ENCODE data around the gene PARVA.
A peak's percentile ranks its signal among the peaks of the same experiment; 100 is the strongest.

The PARVA gene

DNA sequence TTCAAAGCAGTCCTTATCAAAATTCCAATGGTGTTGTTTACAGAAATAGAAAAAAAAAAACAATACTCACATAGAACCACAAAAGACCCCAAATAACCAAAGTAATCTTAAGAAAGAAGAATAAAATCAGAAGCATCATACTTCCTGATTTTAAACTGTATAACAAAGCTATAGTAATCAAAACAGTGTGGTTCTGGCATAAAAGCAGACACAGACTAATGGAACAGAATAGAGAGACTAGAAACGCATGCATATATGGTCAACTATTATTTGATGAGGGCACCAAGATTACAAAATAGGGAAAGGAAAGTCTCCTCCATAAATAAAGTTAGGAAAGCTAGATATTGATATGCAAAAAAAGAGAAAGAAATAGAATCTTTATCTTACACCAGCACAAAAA is 176.8 kb downstream of the PARVA start:
- no peaks in the 10 kb centered on the region for H3K27me3 ChIP-seq (ENCODE audit: low read depth)
- H3K4me1 ChIP-seq = no peaks in the 10 kb centered on the region; the same call in 1 of the 2 replicates
- H3K9me3 ChIP-seq = 0 out of 2 replicates have a peak, but pooled peaks cover 2% of the 10 kb centered on the region
- in situ Hi-C loops (cut with MboI; ENCODE audit: low sequenced_read_pairs) = no loop called here
- no peak overlapping the region for H3K4me3 ChIP-seq
- no peak for DNase-seq (ENCODE audit: low spot score in 2 of 2)
- H3K36me3 ChIP-seq (replicated peaks) = no peaks in the 10 kb centered on the region

DNA sequence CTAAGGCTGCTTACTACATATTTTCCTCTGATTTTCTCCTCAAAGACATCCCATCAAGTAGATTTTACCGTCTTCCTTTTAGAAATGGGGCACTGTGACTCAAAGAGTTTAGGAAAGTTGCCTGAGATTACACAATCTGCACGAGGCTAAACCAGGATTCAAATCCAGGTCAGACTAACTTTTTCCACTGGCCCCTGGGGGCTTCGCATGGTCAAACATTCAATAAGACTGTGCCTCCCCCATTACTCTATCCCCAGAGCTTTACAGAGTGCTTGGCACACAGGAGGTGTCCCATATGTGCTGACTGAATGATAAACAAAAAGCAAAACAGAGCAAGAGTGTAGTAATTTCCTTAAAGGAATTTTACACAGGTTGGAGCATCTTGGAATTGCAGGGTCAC is 178.8 kb downstream of the PARVA start:
- H3K9me3 ChIP-seq = 0 out of 2 replicates have a peak, but pooled peaks cover 2% of the 10 kb centered on the region
- no peaks in the 10 kb centered on the region for H3K36me3 ChIP-seq (replicated peaks)
- no peaks in the 10 kb centered on the region; the same call in 1 of the 2 replicates for H3K4me1 ChIP-seq
- no peak overlapping the region for H3K4me3 ChIP-seq
- H3K27me3 ChIP-seq (ENCODE audit: low read depth) = no peaks in the 10 kb centered on the region
- no peak for DNase-seq (ENCODE audit: low spot score in 2 of 2)
- in situ Hi-C loops (cut with MboI; ENCODE audit: low sequenced_read_pairs) = no loop called here

DNA sequence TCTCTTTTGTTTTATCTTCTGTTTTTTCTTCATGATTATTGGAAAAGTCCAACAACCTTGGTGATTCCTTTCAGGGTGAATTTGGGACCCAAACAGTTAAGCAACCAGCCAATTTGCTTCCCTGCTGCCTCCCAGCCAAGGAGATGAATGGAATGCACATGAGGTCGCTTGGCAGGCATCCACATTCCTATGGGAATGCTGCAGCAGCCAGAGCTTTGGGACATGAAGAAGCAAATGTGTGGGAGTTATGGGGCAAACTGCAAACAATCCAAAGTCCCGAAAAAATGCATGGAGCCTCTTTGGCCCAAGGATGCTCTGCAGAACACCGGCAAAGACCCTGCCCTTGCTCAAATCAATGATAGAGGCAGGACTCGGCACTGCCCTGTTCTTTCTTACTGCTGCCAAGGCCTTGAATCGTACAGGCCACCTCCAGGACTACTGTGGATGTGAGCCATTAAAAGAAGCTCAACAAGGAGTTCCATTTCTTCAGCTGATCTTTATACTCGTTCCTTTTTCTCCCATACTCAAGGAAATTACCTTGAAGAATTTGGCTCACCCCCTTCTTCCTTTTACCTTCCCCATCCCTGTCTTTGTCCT is 179.5 kb downstream of the PARVA start:
- Histone ChIP-seq H3K9me3 (0 out of 2 replicates have a peak, but pooled peaks cover 2% of the 10 kb centered on the region), H3K36me3 (replicated peaks) (no peaks in the 10 kb centered on the region), H3K4me3 (no peak overlapping the region), H3K27me3 (ENCODE audit: low read depth) (no peaks in the 10 kb centered on the region), H3K4me1 (no peaks in the 10 kb centered on the region; the same call in 1 of the 2 replicates)
- in situ Hi-C loops (cut with MboI; ENCODE audit: low sequenced_read_pairs) = no loop called here
- peak; percentile 26 to 56 for DNase-seq (ENCODE audit: low spot score in 2 of 2)

DNA sequence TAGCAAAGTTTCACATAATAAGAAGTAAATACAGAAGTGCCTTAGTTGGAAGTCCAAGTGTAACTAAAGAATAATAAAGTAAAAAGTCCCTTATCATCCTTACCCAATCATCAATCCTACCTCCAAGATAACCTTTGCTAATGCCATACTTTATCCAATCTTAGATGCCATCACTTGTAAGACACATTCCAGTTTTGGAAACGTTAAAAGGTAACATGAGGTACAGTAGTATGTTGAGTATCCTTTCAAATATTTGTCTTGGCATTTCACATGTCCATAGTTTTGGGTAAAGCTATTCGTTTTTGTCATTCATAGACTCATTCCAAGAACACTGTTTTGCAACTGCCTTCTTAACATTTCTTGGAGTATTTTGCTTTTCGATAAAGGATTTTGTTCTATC is 181.6 kb downstream of the PARVA start:
- Histone ChIP-seq H3K9me3 (0 out of 2 replicates have a peak, but pooled peaks cover 2% of the 10 kb centered on the region), H3K36me3 (replicated peaks) (no peaks in the 10 kb centered on the region), H3K4me3 (no peak overlapping the region), H3K4me1 (no peaks in the 10 kb centered on the region; the same call in 1 of the 2 replicates), H3K27me3 (ENCODE audit: low read depth) (peaks cover 2% of the 10 kb centered on the region; the same call in 1 of the 2 replicates)
- in situ Hi-C loops (cut with MboI; ENCODE audit: low sequenced_read_pairs) = no loop called here
- no peak for DNase-seq (ENCODE audit: low spot score in 2 of 2)

DNA sequence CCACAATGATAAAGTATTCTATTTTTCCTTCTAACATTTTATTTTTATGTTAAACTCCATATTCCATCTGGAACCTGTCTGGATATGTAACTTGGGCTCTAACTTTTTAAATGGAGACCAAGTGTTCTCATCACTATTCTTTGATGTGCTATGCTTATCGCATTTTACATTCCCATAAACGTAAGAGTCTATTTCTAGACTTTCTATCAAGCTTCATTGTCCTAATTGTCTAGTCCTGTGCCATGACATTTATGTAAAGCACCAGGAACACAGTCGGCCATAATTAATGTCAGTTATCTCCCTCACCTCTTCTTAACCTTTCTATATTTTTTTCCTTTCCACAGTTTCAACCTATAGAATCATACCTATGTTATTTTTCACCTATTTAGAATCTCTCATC is 183.0 kb downstream of the PARVA start:
- no peaks in the 10 kb centered on the region for H3K36me3 ChIP-seq (replicated peaks)
- in situ Hi-C loops (cut with MboI; ENCODE audit: low sequenced_read_pairs) = no loop called here
- H3K4me3 ChIP-seq = no peak overlapping the region
- no peak for DNase-seq (ENCODE audit: low spot score in 2 of 2)
- peaks cover 2% of the 10 kb centered on the region; the same call in 1 of the 2 replicates for H3K27me3 ChIP-seq (ENCODE audit: low read depth)
- H3K4me1 ChIP-seq = no peaks in the 10 kb centered on the region
- no peaks in the 10 kb centered on the region for H3K9me3 ChIP-seq

DNA sequence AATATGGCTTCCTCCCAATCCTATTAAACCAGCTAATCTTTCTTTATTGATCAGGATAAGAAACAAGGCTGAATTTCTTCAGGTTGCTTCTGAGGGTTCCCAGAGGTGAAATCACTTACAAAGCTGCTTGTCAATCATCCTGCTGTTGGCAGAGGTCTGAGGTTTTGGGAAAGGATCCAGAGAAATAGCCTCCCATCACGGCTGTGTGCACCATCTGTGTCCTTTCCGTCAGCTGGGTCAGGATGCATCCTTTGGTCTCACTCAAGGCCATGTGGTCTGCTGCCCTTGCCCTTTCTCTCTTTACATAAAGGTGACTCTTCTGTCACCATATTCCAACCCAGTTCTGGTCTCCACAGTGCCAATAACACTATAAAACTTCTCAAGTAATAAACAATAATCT is 183.5 kb downstream of the PARVA start:
- in situ Hi-C loops (cut with MboI; ENCODE audit: low sequenced_read_pairs) = no loop called here
- Histone ChIP-seq H3K4me1 (no peaks in the 10 kb centered on the region), H3K9me3 (no peaks in the 10 kb centered on the region), H3K27me3 (ENCODE audit: low read depth) (peaks cover 2% of the 10 kb centered on the region; the same call in 1 of the 2 replicates), H3K36me3 (replicated peaks) (no peaks in the 10 kb centered on the region), H3K4me3 (no peak overlapping the region)
- DNase-seq (ENCODE audit: low spot score in 2 of 2) = no peak

DNA sequence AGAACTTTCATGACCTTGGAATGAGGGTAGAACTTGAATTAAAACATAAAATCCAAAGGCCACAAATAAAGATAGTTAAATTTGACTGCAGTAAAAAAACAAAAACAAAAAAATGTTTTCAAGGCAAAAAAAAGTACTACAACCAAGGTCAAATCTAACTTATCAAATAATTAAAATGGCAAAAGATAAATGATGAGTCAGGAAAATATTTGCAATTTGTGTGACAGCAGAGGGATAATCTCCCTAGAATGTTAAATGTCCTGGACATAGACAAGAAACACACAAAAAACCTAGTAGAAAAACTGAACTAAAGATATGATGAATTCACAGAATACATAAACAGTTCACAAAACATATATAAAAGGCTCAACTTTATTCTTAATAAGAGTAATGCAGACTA is 186.6 kb downstream of the PARVA start:
- Histone ChIP-seq H3K4me1 (no peaks in the 10 kb centered on the region), H3K27me3 (ENCODE audit: low read depth) (peaks cover 2% of the 10 kb centered on the region; the same call in 1 of the 2 replicates), H3K36me3 (replicated peaks) (no peaks in the 10 kb centered on the region), H3K9me3 (no peaks in the 10 kb centered on the region), H3K4me3 (no peak overlapping the region)
- in situ Hi-C loops (cut with MboI; ENCODE audit: low sequenced_read_pairs) = no loop called here
- DNase-seq (ENCODE audit: low spot score in 2 of 2) = no peak

DNA sequence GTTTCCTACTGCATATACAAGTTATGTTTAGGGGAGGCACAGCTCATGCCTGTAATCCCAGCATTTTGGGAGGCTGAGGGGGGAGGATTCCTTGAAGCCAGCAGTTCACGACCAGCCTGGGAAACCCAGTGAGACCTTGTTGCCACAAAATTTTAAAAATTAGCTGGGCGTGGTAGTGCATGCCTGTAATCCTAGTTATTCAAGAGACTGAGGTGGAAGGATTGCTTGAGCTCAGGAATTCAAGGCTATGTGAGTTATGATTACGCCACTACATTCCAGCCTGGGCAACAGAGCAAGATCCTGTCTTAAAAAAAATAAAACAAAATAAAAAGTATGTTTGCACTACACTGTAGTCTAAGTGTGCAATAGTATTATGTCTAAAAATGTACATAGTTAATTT is 188.0 kb downstream of the PARVA start:
- in situ Hi-C loops (cut with MboI; ENCODE audit: low sequenced_read_pairs) = no loop called here
- Histone ChIP-seq H3K4me3 (no peak overlapping the region), H3K36me3 (replicated peaks) (no peaks in the 10 kb centered on the region), H3K27me3 (ENCODE audit: low read depth) (peaks cover 2% of the 10 kb centered on the region; the same call in 1 of the 2 replicates), H3K4me1 (no peaks in the 10 kb centered on the region), H3K9me3 (no peaks in the 10 kb centered on the region)
- no peak for DNase-seq (ENCODE audit: low spot score in 2 of 2)

DNA sequence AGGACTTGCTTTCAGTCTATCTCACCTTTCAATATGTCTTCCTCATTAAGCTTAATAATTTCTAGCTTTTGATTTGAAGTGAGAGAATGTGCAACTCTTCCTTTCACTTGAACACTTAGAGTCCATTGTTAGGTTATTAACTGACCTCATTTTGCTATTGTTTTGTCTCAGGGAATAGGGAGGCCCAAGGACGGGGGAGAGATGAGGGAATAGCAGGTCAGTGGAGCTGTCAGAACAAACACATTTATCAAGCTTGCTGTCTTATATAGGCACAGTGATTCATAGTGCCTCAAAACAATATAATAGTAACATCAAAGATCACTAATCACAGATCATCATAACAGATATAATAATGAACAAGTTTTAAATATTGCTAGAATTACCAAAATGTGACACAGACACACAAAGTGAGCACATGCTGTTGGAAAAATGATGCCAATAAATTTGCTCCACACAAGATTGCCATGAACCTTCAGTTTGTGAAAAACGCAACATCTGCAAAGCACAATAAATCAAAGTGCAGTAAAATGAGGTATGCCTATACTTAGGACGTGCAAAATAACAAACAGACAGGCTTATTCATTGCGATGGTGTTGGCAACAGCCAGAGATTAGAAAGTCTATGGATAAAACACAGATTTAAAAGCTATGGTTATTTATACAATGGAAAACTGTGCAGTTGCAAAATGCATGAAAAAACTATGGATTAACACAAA is 190.5 kb downstream of the PARVA start:
- Histone ChIP-seq H3K4me1 (no peaks in the 10 kb centered on the region), H3K4me3 (no peak overlapping the region), H3K36me3 (replicated peaks) (no peaks in the 10 kb centered on the region), H3K9me3 (no peaks in the 10 kb centered on the region), H3K27me3 (ENCODE audit: low read depth) (no peaks in the 10 kb centered on the region)
- no peak for DNase-seq (ENCODE audit: low spot score in 2 of 2)
- in situ Hi-C loops (cut with MboI; ENCODE audit: low sequenced_read_pairs) = no loop called here

DNA sequence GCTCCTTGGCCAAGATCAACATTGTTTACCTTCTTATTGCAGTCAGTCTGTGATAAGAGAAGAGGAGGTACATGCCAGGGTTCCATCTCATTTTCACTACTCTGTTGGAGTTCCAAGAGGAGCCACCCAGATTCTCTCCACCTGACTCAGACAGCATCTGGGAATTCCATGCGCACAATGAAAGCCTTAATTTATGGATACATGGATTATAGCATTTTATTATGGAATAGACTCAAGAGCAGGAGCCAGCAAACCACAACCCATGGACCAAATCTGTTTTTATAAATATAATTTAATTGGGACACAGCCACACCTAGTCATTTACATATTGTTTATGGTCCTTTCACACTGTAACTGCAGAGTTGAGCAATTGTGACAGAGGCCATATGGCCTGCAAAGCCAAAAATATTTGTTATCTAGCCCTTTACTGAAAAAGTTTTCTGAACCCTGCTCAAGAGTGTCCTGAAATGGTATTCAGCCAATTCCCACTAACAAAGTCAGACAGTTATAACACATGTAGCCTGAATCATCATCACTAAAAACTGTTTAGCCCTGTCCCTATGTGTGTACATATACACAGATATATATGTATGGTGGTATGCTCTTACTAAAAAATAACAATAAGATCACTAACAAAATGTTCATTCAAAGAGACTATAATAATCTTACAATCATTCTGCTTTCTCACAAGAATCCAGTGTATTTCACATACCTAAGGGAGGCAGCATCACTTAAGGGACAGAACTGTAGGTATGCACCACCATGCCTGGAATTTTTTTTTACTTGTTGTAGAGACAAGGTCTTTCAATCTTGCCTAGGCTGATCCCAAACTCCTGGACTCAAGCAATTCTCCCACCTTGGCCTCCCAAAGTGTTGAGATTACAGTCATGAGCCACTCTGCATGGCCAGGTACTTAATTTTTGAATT is 192.4 kb downstream of the PARVA start:
- H3K36me3 ChIP-seq (replicated peaks) = no peaks in the 10 kb centered on the region
- H3K4me3 ChIP-seq = no peak overlapping the region
- no peaks in the 10 kb centered on the region for H3K27me3 ChIP-seq (ENCODE audit: low read depth)
- H3K9me3 ChIP-seq = no peaks in the 10 kb centered on the region
- H3K4me1 ChIP-seq = no peaks in the 10 kb centered on the region
- no peak for DNase-seq (ENCODE audit: low spot score in 2 of 2)
- in situ Hi-C loops (cut with MboI; ENCODE audit: low sequenced_read_pairs) = no loop called here

DNA sequence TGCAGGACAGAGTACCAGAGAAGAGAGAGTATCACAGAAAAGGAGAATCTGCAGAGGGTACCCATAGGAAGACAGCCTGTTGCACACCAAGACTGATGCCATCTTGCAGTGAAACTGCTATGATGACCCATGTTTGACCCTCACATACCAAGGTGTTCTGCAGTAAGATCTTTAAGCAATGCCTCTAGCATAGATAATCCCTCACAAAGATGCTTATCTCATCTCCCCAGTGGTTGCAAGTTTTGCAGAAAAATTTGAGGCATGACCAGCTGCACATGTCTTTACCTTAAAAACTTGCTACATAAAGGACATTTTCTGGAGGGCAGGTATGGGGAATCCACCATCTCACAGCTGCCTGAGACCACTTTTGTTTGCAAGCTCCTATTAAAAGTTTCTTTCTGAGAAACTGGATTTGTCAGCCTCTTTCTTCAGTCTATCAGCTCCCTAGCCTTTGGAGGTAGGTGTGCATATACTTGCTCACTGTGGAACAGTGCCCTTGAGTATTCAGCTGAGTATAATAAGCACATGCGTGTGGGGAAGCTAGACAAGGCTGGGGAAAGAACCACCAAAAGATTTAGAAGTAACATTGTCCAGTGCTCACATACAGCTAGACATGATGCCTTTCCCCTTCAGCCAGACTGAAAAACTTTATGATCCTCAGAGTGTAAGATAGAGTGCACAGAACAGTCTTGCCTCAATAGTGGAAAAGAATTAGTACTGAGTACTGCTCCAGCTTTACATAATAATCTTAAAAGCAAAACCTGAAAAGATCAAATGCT is 196.5 kb downstream of the PARVA start:
- in situ Hi-C loops (cut with MboI; ENCODE audit: low sequenced_read_pairs) = no loop called here
- no peak for DNase-seq (ENCODE audit: low spot score in 2 of 2)
- no peaks in the 10 kb centered on the region for H3K9me3 ChIP-seq

DNA sequence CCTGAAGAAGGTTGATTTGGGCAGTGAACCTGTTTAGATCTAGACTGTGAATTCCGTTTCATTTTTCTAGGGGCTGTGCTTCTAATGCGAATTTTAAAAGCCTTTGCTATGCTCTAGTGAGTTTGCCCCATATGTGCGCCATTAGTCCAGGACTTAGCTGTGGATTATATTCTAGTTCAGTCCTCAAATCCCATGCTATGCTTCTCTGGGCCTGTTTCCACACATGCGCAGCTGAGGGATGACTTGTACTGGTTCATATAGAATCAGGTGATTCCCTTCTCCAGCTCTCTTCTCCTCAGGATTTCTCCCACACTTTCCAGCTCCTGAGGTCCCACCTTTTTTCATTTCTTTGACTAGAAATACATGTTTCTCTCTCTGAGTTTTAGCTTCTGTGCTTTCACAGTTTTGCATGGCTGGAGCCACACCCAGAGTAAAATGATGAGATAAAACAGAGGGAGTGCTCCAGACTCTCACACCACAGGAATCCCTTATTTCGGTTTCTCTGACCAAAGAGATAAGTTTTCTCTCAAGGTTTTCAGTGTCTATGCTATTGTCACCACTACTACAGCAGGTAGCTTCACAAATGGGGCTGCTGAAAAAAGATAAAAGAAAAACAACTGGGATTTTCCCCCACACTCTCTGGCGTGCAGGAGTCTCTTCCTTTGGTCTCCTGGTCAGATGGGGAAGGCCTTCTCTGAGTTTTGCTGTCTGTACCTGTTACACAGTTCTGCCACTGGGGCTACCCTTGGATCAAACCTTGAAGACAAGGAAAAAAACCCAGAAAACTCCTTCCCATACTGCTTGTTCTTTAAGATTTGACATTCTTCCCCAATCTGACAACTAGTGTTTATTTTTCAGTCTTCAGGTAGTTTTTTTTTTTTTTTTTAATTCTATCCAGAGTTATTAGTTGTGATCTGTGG is 200.6 kb downstream of the PARVA start:
- no peak for DNase-seq (ENCODE audit: low spot score in 2 of 2)
- no peaks in the 10 kb centered on the region for H3K9me3 ChIP-seq
- H3K36me3 ChIP-seq (replicated peaks) = no peaks in the 10 kb centered on the region
- peaks cover 6% of the 10 kb centered on the region for H3K4me1 ChIP-seq
- in situ Hi-C loops (cut with MboI; ENCODE audit: low sequenced_read_pairs) = no loop called here
- no peak overlapping the region for H3K4me3 ChIP-seq
- H3K27me3 ChIP-seq (ENCODE audit: low read depth) = no peaks in the 10 kb centered on the region

More for the DNA sequence above, 196.5 kb downstream of the PARVA start:
- peaks cover 6% of the 10 kb centered on the region for H3K4me1 ChIP-seq
- no peak overlapping the region for H3K4me3 ChIP-seq
- H3K36me3 ChIP-seq (replicated peaks) = no peaks in the 10 kb centered on the region
- no peaks in the 10 kb centered on the region for H3K27me3 ChIP-seq (ENCODE audit: low read depth)
